Stomach (tissue), 9 donors: ENCODE results near the gene FLRT2. TPM values are rescaled to one million over a fixed set of nuclear protein-coding genes. Genes with fewer than 3 reads are reported as not detected.

ENCODE experiments used
- DNase-seq, 2 donors: peaks; one replicate each; pipeline versions ENCODE4 v3.0.0 to v3.0.0-alpha.2; 2013 to 2019
- H3K27ac ChIP-seq, 5 donors: fragments of 200-600 bp in 4 of 5; sonication (generic) in 4 of 5; one replicate each; pipeline ENCODE4 v1.5.1; 2013 to 2019; ENCODE audit warnings: mild to moderate bottlenecking in 1 of 5, moderate library complexity in 1 of 5
- H3K27me3 ChIP-seq, 3 donors: fragments of 200-600 bp; sonication (generic); one replicate each; pipeline ENCODE4 v1.5.1; 2017 to 2019; ENCODE audit warnings: mixed run types in 1 of 3
- H3K36me3 ChIP-seq, 4 donors: fragments of 200-600 bp; sonication (generic); 1 replicate in 3 of 4; 2 replicates in 1 of 4; pipeline ENCODE4 v1.5.1; 2016 to 2019
- H3K4me1 ChIP-seq, 4 donors: fragments of 200-600 bp; sonication (generic); one replicate each; pipeline ENCODE4 v1.5.1; 2016 to 2019
- H3K4me3 ChIP-seq, 4 donors: fragments of 200-600 bp; sonication (generic) in 3 of 4; one replicate each; pipeline ENCODE4 v1.5.1; 2016 to 2019; ENCODE audit warnings: mild to moderate bottlenecking in 1 of 4
- H3K9me3 ChIP-seq, 4 donors: fragments of 200-600 bp; sonication (generic); one replicate each; pipeline ENCODE4 v1.5.1; 2016 to 2019
- CTCF ChIP-seq, 7 experiments: fragments of 450-650 bp in 4 of 7; fragments of 200-600 bp in 3 of 7; sonication (generic) in 3 of 7; IDR thresholded peaks; one replicate each; pipeline ENCODE4 v1.5.1; 2016 to 2019; ENCODE audit warnings: antibody characterized with exemption in 7 of 7, control low read depth in 2 of 7, mild to moderate bottlenecking in 1 of 7
- EP300 ChIP-seq: sonication (generic); formaldehyde crosslinking; IDR thresholded peaks from one replicate; pipeline ENCODE4 v1.6.1; 2017; ENCODE audit warnings: antibody characterized with exemption
- POLR2A ChIP-seq, 4 donors: fragments of 450-650 bp; IDR thresholded peaks; one replicate each; pipeline ENCODE4 v1.6.1; 2016; ENCODE audit warnings: antibody characterized with exemption in 4 of 4, control low read depth in 2 of 4, mild to moderate bottlenecking in 1 of 4, moderate library complexity in 1 of 4
- POLR2AphosphoS5 ChIP-seq, 3 donors: sonication (generic); formaldehyde crosslinking; IDR thresholded peaks; one replicate each; pipeline ENCODE4 v1.6.1; 2016; ENCODE audit warnings: antibody characterized with exemption in 3 of 3
- WGBS, 5 donors: extraction: QIAGEN DNeasy Blood & Tissue Kit in 3 of 5; methylation state at CpG; one replicate each; pipeline versions ENCODE4 v1.1.5 to v1.1.7; 2013 to 2018; 5-methylcytosine and 5-hydroxymethylcytosine counted together
- intact Hi-C: fragments of 100-400 bp; cut with DNase I; formaldehyde crosslinking; loops from one replicate; pipeline ENCODE4 v1.15.1; 2023; ENCODE audit warnings: low total_unique reads
- polyA plus RNA-seq, 3 donors: library from polyadenylated mRNA; stranded (reverse); fragments of 200-250 nt; gene quantifications; one replicate each; pipeline ENCODE4 v1.2.3, GENCODE V29; 2013
- total RNA-seq, 5 donors: library from RNA; depleted of rRNA; stranded (reverse); fragments of >200 nt; gene quantifications; one replicate each; pipeline versions ENCODE4 v1.1.0 to v1.2.3, GENCODE V29; 2014 to 2016
- donor health status: healthy with polysubstance abuse.
- donor health status: Bipolar disorder and iron deficiency.
- donor health status: healthy.

The FLRT2 gene
- total and polyA plus RNA-seq, 8 donors, result 0.45 to 34.1 (median 1.2) TPM

- 0 to 7% (median 2%) methylated on average over 9 to 29 of the region's 29 CpGs for WGBS, 5 donors
- no peaks in the 10 kb centered on the region for H3K9me3 ChIP-seq
- no peaks in the 10 kb centered on the region for H3K36me3 ChIP-seq
- peak overlapping the region; percentile 11 to 81 (median 68) for H3K27ac ChIP-seq
- intact Hi-C loops, result no loop called here
- TF ChIP-seq EP300, result no peak
- TF ChIP-seq POLR2AphosphoS5 (IDR thresholded peaks at IDR 0.05), result no peak
- no peak for TF ChIP-seq POLR2A (IDR thresholded peaks at IDR 0.05)
- no peak for TF ChIP-seq CTCF (IDR thresholded peaks at IDR 0.05)
- peak; percentile 28 to 84 for DNase-seq
- peaks cover 32 to 63% (median 55%) of the 10 kb centered on the region in 4 donors for H3K4me1 ChIP-seq
- H3K4me3 ChIP-seq, result peak overlapping the region; percentile 53 to 73 (median 66)
- H3K27me3 ChIP-seq, result peaks cover 7 to 72% (median 58%) of the 10 kb centered on the region in 3 donors
Measured at GRCh38 chr14:85531141-85531586, 1.2 kb downstream of the FLRT2 start.

- TF ChIP-seq EP300 (no peak), CTCF (IDR thresholded peaks at IDR 0.05) (no peak), POLR2AphosphoS5 (IDR thresholded peaks at IDR 0.05) (no peak), POLR2A (IDR thresholded peaks at IDR 0.05) (no peak)
- intact Hi-C loops, result no loop called here
- Histone ChIP-seq H3K36me3 (no peaks in the 10 kb centered on the region), H3K27ac (peak overlapping the region; percentile 18 to 81 (median 68)), H3K4me1 (peaks cover 32 to 63% (median 55%) of the 10 kb centered on the region in 4 donors), H3K9me3 (no peaks in the 10 kb centered on the region), H3K27me3 (peaks cover 7 to 72% (median 58%) of the 10 kb centered on the region in 3 donors), H3K4me3 (peak overlapping the region; percentile 53 to 73 (median 66))
- 1 to 4% (median 2%) methylated on average over 53 to 61 of the region's 61 CpGs for WGBS, 5 donors
- DNase-seq, result peak; percentile 26 to 91
Measured at GRCh38 chr14:85531587-85532373, 1.8 kb downstream of the FLRT2 start.

GRCh38 chr14:85532374-85533022 lies 2.6 kb downstream of the FLRT2 start:
- DNase-seq, result no peak
- peak overlapping the region in 4 of 5 donors; percentile 46 to 81 (median 70) for H3K27ac ChIP-seq

GRCh38 chr14:85533023-85533860 lies 3.3 kb downstream of the FLRT2 start:
- peak overlapping the region; percentile 10 to 81 (median 68) for H3K27ac ChIP-seq
- peak overlapping the region; percentile 53 to 73 (median 66) for H3K4me3 ChIP-seq
- peaks cover 32 to 61% (median 55%) of the 10 kb centered on the region in 4 donors for H3K4me1 ChIP-seq
- peaks cover 7 to 72% (median 58%) of the 10 kb centered on the region in 3 donors for H3K27me3 ChIP-seq
- no peaks in the 10 kb centered on the region for H3K36me3 ChIP-seq
- no peaks in the 10 kb centered on the region for H3K9me3 ChIP-seq
- peak; percentile 31 to 92 for DNase-seq
- 1 to 6% (median 1%) methylated on average over 42 to 90 of the region's 90 CpGs for WGBS, 5 donors
- intact Hi-C loops, result no loop called here
- peak; percentile 30 to 37 (median 36) for TF ChIP-seq POLR2AphosphoS5 (IDR thresholded peaks at IDR 0.05)
- no peak for TF ChIP-seq POLR2A (IDR thresholded peaks at IDR 0.05)

More at GRCh38 chr14:85532374-85533022, 2.6 kb downstream of the FLRT2 start:
- peaks cover 7 to 72% (median 58%) of the 10 kb centered on the region in 3 donors for H3K27me3 ChIP-seq
- no peaks in the 10 kb centered on the region for H3K9me3 ChIP-seq
- H3K4me3 ChIP-seq, result peak overlapping the region; percentile 53 to 73 (median 66)
- H3K36me3 ChIP-seq, result no peaks in the 10 kb centered on the region
- TF ChIP-seq POLR2AphosphoS5 (IDR thresholded peaks at IDR 0.05), result no peak
- intact Hi-C loops, result no loop called here
- WGBS, 5 donors, result 1 to 4% (median 2%) methylated on average over 12 of the region's 12 CpGs
- H3K4me1 ChIP-seq, result peaks cover 32 to 63% (median 55%) of the 10 kb centered on the region in 4 donors
